Inferior parietal cortex (tissue), 1 donor: ENCODE measurements around the gene HNF1B.

ENCODE experiments used
- DNase-seq: peaks from one replicate; pipeline ENCODE4 v3.0.0-alpha.2; 2016; ENCODE audit errors: extremely low spot score

HNF1B gene

GRCh38 chr17:37736428-37736827 is 8.4 kb downstream of the HNF1B start:
- DNase-seq = no peak

GRCh38 chr17:37735165-37735564 is 9.7 kb downstream of the HNF1B start:
- no peak for DNase-seq

- DNase-seq = no peak
Observed at GRCh38 chr17:37732316-37732715, 12.5 kb downstream of the HNF1B start.

- DNase-seq = no peak
Observed at GRCh38 chr17:37731056-37731455, 13.8 kb downstream of the HNF1B start.

- no peak for DNase-seq
Observed at GRCh38 chr17:37729905-37730304, 15.0 kb downstream of the HNF1B start.

GRCh38 chr17:37726891-37727675 is 17.8 kb downstream of the HNF1B start:
- DNase-seq = no peak

- no peak for DNase-seq
Observed at GRCh38 chr17:37726248-37726647, 18.6 kb downstream of the HNF1B start.

GRCh38 chr17:37725601-37726146 is 19.2 kb downstream of the HNF1B start:
- no peak for DNase-seq

GRCh38 chr17:37725021-37725595 is 19.8 kb downstream of the HNF1B start:
- DNase-seq = no peak

GRCh38 chr17:37720989-37721388 is 23.9 kb downstream of the HNF1B start:
- no peak for DNase-seq

GRCh38 chr17:37719866-37720265 is 25.0 kb downstream of the HNF1B start:
- no peak for DNase-seq

- DNase-seq = no peak
Observed at GRCh38 chr17:37718324-37719048, 26.4 kb downstream of the HNF1B start.

GRCh38 chr17:37717627-37718323 is 27.1 kb downstream of the HNF1B start:
- DNase-seq = no peak

GRCh38 chr17:37714897-37715296 is 30.0 kb downstream of the HNF1B start:
- DNase-seq = no peak

- DNase-seq = no peak
Observed at GRCh38 chr17:37713624-37714023, 31.2 kb downstream of the HNF1B start.

GRCh38 chr17:37713028-37713431 is 31.8 kb downstream of the HNF1B start:
- no peak for DNase-seq

GRCh38 chr17:37711113-37711512 is 33.7 kb downstream of the HNF1B start:
- DNase-seq = no peak

GRCh38 chr17:37710344-37710886 is 34.4 kb downstream of the HNF1B start:
- DNase-seq = no peak

GRCh38 chr17:37708616-37709212 is 36.1 kb downstream of the HNF1B start:
- DNase-seq = no peak

GRCh38 chr17:37708008-37708615 is 36.7 kb downstream of the HNF1B start:
- DNase-seq = no peak

- DNase-seq = no peak
Observed at GRCh38 chr17:37706446-37706845, 38.4 kb downstream of the HNF1B start.
